Loucy (cell line): Measurements from ENCODE around the gene PLD2.
A peak's percentile ranks its signal among the peaks of the same experiment; 100 is the strongest.

Experiments used
- H2AFZ ChIP-seq: fragments of 200-600 bp; sonication (generic); 2 replicates; pipeline ENCODE4 v1.6.0; 2016; ENCODE audit warnings: antibody characterized with exemption, mild to moderate bottlenecking, low read length, moderate library complexity
- H3F3A ChIP-seq: fragments of 200-600 bp; 2 replicates; pipeline ENCODE4 v1.6.0; 2016; ENCODE audit warnings: antibody characterized with exemption, low read depth, mild to moderate bottlenecking
- H3K27me3 ChIP-seq: fragments of 200-600 bp; sonication (generic); 2 replicates; pipeline ENCODE4 v1.6.1; 2014; ENCODE audit warnings: low read length, mild to moderate bottlenecking; ENCODE audit not compliant: insufficient read depth, poor library complexity, severe bottlenecking
- H3K36me3 ChIP-seq: fragments of 200-600 bp; sonication (generic); 2 replicates; pipeline ENCODE4 v1.6.1; 2016; ENCODE audit warnings: low read length; ENCODE audit not compliant: insufficient read depth
- H3K4me1 ChIP-seq: fragments of 200-600 bp; sonication (generic); 2 replicates; pipeline ENCODE4 v1.5.1; 2014; ENCODE audit warnings: low read length, mild to moderate bottlenecking; ENCODE audit not compliant: insufficient read depth, poor library complexity, severe bottlenecking
- H3K4me2 ChIP-seq: fragments of 200-600 bp; sonication (generic); 2 replicates; pipeline ENCODE4 v1.6.0; 2014; ENCODE audit warnings: antibody characterized with exemption, low read length, low read depth, mild to moderate bottlenecking; ENCODE audit not compliant: poor library complexity, severe bottlenecking
- H3K4me3 ChIP-seq: fragments of 200-600 bp; sonication (generic); 2 replicates; pipeline ENCODE4 v1.5.1; 2014; ENCODE audit warnings: low read length, mild to moderate bottlenecking, mixed read lengths; ENCODE audit not compliant: poor library complexity, severe bottlenecking
- H3K79me2 ChIP-seq: fragments of 200-600 bp; sonication (generic); 2 replicates; pipeline ENCODE4 v1.6.1; 2014; ENCODE audit warnings: low read length; ENCODE audit not compliant: insufficient read depth
- H3K9ac ChIP-seq: fragments of 200-600 bp; sonication (generic); 2 replicates; pipeline ENCODE4 v1.6.0; 2014; ENCODE audit warnings: mild to moderate bottlenecking, low read depth, low read length, moderate library complexity; ENCODE audit not compliant: poor library complexity, severe bottlenecking
- H3K9me2 ChIP-seq: fragments of 200-600 bp; sonication (generic); replicated peaks from 2 replicates; pipeline ENCODE4 v1.6.1; 2016; ENCODE audit warnings: low read depth, low read length, mixed read lengths
- H3K9me3 ChIP-seq: fragments of 200-600 bp; sonication (generic); 2 replicates; pipeline ENCODE4 v1.6.1; 2014; ENCODE audit warnings: mild to moderate bottlenecking, antibody characterized with exemption, low read length, low read depth; ENCODE audit not compliant: insufficient read depth
- H4K20me1 ChIP-seq: fragments of 200-600 bp; sonication (generic); 2 replicates; pipeline ENCODE4 v1.6.0; 2014; ENCODE audit warnings: antibody characterized with exemption, low read length, mild to moderate bottlenecking; ENCODE audit not compliant: insufficient read depth, poor library complexity, severe bottlenecking
- EZH2phosphoT487 ChIP-seq: fragments of 200-600 bp; IDR thresholded peaks from 2 replicates; pipeline ENCODE4 v1.6.1; 2018; ENCODE audit warnings: antibody characterized with exemption, mild to moderate bottlenecking, moderate library complexity, borderline replicate concordance
- TF ChIP-seq, protein P1 (sequence below): fragments of 200-600 bp; sonication (generic); conservative IDR thresholded peaks from 2 replicates; pipeline ENCODE4 v1.5.1; 2014; ENCODE audit warnings: mild to moderate bottlenecking, antibody characterized with exemption, low read length

The PLD2 gene

DNA sequence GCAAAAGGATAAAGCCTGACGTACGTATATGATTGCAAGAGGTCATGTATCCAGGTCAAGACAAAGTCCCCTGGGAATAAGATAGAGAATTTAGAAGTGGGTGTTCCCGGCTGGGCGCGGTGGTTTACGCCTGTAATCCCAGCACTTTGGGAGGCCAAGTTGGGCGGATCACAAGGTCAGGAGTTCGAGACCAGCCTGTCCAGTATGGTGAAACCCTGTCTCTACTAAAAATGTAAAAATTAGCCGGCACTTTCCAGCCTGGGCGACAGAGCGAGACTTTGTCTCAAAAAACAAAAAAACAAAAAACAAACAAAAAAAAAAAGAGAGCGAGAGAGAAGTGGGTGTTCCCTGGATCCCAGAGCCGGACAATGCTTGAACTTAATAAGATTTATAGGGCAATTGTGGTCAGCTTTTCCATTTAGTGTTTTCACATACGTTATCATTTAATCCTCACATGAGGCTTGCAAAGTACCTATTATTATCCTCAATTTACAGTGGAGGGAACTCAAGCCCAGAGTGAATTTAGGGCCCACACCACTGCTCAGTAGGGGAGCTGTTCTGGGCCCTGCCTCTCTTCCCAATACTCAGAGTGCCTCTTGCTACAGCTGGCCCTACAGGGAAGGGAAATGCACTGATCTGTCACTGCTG lies 18.7 kb upstream of the PLD2 start:
- TF ChIP-seq EZH2phosphoT487 = no peak
- no peak overlapping the region for H3K4me3 ChIP-seq
- H3K4me2 ChIP-seq = no peak overlapping the region
- H3K9me3 ChIP-seq = no peaks in the 10 kb centered on the region
- peaks cover 10% of the 10 kb centered on the region for H3K4me1 ChIP-seq
- no peak overlapping the region for H3K9ac ChIP-seq
- H3K9me2 ChIP-seq = no peaks in the 10 kb centered on the region
- no peaks in the 10 kb centered on the region for H3K27me3 ChIP-seq
- no peaks in the 10 kb centered on the region for H3K79me2 ChIP-seq
- no peak overlapping the region for H2AFZ ChIP-seq
- no peaks in the 10 kb centered on the region for H4K20me1 ChIP-seq
- H3K36me3 ChIP-seq = no peaks in the 10 kb centered on the region
- peaks cover 4% of the 10 kb centered on the region; the same call in 1 of the 2 replicates for H3F3A ChIP-seq

DNA sequence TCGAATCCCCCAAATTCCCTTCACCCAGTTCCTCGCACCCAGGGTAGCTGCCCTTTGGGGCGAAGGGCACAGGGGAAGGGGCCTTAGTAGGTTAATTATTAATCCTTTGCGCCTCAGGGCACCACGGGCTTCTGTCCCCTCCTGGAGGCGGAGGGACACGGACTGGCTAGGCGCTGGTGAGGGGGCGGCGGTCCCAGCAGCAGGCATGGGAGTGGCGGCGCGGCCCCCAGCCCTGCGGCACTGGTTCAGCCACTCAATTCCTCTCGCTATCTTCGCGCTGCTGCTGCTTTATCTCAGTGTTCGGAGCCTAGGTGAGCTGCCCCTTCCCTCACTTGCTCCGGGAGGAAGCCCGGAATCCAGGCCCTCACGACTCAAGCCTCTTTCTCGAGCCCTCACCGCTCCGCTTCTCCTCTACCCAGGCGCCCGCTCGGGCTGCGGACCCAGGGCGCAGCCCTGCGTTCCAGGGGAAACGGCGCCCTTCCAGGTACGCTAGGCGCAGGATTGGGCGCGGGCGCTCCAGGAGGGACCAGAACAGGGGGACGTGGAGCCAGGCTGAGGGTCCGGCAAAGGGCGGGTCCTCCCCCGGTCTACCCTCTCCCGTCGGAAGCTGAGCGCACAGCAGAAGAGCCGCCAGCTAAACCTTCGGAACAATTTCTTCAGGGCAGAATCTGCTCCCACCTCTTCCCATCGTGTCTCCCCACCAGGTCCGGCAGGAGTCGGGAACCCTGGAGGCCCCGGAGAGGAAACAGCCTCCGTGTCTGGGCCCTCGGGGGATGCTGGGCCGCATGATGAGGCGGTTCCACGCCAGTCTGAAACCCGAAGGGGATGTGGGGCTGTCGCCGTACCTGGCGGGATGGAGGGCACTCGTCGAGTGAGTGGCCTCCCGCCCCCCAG lies 17.9 kb upstream of the PLD2 start, which contains the start of gene GLTPD2:
GLTPD2 (plus strand) TSS at position 158 of the 894 bp plus-strand sequence; CDS start at position 206, 48 bp downstream.
- H3K9me3 ChIP-seq = no peaks in the 10 kb centered on the region
- no peaks in the 10 kb centered on the region for H3K79me2 ChIP-seq
- peak within 1 kb of the TSS; percentile 84; the same call in 1 of the 2 replicates for H2AFZ ChIP-seq
- H3K4me1 ChIP-seq = peaks cover 10% of the 10 kb centered on the region
- H4K20me1 ChIP-seq = no peaks in the 10 kb centered on the region
- peak within 1 kb of the TSS; percentile 69 for H3K9ac ChIP-seq
- TF ChIP-seq, protein P1, sequence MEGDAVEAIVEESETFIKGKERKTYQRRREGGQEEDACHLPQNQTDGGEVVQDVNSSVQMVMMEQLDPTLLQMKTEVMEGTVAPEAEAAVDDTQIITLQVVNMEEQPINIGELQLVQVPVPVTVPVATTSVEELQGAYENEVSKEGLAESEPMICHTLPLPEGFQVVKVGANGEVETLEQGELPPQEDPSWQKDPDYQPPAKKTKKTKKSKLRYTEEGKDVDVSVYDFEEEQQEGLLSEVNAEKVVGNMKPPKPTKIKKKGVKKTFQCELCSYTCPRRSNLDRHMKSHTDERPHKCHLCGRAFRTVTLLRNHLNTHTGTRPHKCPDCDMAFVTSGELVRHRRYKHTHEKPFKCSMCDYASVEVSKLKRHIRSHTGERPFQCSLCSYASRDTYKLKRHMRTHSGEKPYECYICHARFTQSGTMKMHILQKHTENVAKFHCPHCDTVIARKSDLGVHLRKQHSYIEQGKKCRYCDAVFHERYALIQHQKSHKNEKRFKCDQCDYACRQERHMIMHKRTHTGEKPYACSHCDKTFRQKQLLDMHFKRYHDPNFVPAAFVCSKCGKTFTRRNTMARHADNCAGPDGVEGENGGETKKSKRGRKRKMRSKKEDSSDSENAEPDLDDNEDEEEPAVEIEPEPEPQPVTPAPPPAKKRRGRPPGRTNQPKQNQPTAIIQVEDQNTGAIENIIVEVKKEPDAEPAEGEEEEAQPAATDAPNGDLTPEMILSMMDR = no peak
- TF ChIP-seq EZH2phosphoT487 = no peak
- no peaks in the 10 kb centered on the region for H3K9me2 ChIP-seq
- H3K4me2 ChIP-seq = peak within 1 kb of the TSS; percentile 85
- H3K4me3 ChIP-seq = peak within 1 kb of the TSS; percentile 72
- H3K36me3 ChIP-seq = no peaks in the 10 kb centered on the region
- H3K27me3 ChIP-seq = no peaks in the 10 kb centered on the region
- peaks cover 4% of the 10 kb centered on the region; the same call in 1 of the 2 replicates for H3F3A ChIP-seq

DNA sequence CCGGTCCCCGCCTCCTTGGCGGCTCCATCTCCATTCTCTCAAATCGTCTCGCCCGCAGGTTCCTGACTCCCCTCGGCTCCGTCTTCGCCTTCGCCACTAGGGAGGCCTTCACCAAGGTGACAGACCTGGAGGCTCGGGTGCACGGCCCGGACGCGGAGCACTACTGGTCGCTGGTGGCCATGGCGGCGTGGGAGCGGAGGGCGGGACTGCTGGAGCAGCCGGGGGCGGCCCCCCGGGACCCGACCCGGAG lies 17.3 kb upstream of the PLD2 start:
- no peaks in the 10 kb centered on the region for H3K27me3 ChIP-seq
- no peaks in the 10 kb centered on the region for H3K79me2 ChIP-seq
- peak overlapping the region; percentile 85 for H3K4me2 ChIP-seq
- peak overlapping the region; percentile 84; the same call in 1 of the 2 replicates for H2AFZ ChIP-seq
- no peaks in the 10 kb centered on the region for H3K36me3 ChIP-seq
- TF ChIP-seq, protein P1 = no peak
- no peak for TF ChIP-seq EZH2phosphoT487
- H3K9me3 ChIP-seq = no peaks in the 10 kb centered on the region
- no peaks in the 10 kb centered on the region for H3K9me2 ChIP-seq
- no peaks in the 10 kb centered on the region for H4K20me1 ChIP-seq
- H3K4me3 ChIP-seq = peak overlapping the region; percentile 72
- peaks cover 4% of the 10 kb centered on the region; the same call in 1 of the 2 replicates for H3F3A ChIP-seq
- H3K4me1 ChIP-seq = peaks cover 10% of the 10 kb centered on the region
- H3K9ac ChIP-seq = peak overlapping the region; percentile 69
